ENCODE results near the gene GM2A.

DNA sequence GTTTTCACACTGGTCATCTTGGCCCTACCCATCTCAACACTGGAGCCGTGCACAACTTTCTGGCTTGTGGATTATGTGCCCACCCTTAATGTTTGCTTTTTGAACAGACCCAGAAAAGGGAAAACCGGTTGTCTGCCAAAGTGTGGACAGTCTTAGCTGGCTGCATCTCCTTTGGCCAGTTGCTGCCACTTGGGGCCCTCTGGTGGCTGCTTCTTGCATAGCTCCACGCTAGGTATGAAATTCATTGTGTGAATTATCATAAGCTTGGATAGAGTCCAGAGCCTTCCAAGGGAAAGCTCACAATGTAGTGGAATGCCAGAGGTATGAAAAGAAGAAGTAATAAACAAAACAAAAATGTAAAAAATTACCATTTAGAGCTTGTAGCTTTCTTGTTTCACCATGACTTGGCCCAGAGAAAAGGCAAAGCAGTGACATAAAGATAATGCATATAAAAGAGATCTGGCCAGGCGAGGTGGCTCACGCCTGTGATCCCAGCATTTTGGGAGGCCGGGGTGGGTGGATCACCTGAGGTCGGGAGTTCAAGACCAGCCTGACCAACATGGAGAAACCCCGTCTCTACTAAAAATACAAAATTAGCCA lies 63.1 kb downstream of the GM2A start:
- TF ChIP-seq, protein P1, sequence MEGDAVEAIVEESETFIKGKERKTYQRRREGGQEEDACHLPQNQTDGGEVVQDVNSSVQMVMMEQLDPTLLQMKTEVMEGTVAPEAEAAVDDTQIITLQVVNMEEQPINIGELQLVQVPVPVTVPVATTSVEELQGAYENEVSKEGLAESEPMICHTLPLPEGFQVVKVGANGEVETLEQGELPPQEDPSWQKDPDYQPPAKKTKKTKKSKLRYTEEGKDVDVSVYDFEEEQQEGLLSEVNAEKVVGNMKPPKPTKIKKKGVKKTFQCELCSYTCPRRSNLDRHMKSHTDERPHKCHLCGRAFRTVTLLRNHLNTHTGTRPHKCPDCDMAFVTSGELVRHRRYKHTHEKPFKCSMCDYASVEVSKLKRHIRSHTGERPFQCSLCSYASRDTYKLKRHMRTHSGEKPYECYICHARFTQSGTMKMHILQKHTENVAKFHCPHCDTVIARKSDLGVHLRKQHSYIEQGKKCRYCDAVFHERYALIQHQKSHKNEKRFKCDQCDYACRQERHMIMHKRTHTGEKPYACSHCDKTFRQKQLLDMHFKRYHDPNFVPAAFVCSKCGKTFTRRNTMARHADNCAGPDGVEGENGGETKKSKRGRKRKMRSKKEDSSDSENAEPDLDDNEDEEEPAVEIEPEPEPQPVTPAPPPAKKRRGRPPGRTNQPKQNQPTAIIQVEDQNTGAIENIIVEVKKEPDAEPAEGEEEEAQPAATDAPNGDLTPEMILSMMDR (IDR thresholded peaks at IDR 0.05): peak; percentile 78
- no peak for TF ChIP-seq CREM (CRISPR knock-in tag; IDR thresholded peaks at IDR 0.05)
- TF ChIP-seq, protein P2, sequence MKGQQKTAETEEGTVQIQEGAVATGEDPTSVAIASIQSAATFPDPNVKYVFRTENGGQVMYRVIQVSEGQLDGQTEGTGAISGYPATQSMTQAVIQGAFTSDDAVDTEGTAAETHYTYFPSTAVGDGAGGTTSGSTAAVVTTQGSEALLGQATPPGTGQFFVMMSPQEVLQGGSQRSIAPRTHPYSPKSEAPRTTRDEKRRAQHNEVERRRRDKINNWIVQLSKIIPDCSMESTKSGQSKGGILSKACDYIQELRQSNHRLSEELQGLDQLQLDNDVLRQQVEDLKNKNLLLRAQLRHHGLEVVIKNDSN (CRISPR knock-in tag; IDR thresholded peaks at IDR 0.05): no peak
- no peak for TF ChIP-seq ZNF121 (CRISPR knock-in tag; IDR thresholded peaks at IDR 0.05)
- no peak for TF ChIP-seq NR3C1 (CRISPR knock-in tag; conservative IDR thresholded peaks at IDR 0.05; ENCODE audit: low read depth)
